Measurements from ENCODE around the gene MPND. TPM values are rescaled to one million over a fixed set of nuclear protein-coding genes. Genes with fewer than 3 reads are reported as not detected.

Gene MPND
- total RNA-seq, 1 experiment from 2014 or later = 37.0 TPM

- H2BK12ac ChIP-seq (ENCODE audit: insufficient read length, low read depth, low read length) = no peak overlapping the region
- no peak overlapping the region for H3K9ac ChIP-seq (ENCODE audit: extremely low read depth, insufficient read length, low read length)
- no peaks in the 10 kb centered on the region for H3K4me1 ChIP-seq (ENCODE audit: insufficient read depth, low read length)
- H3K56ac ChIP-seq (ENCODE audit: insufficient read length, low read depth, low read length) = no peak overlapping the region
- H3K27ac ChIP-seq (ENCODE audit: insufficient read length, low read depth, low read length) = no peak overlapping the region
- H4K8ac ChIP-seq (replicated peaks; ENCODE audit: insufficient read length, low read depth, low read length) = no peak overlapping the region
- H3K4ac ChIP-seq (ENCODE audit: low read depth, low read length) = no peak overlapping the region
- no peak overlapping the region for H3K4me2 ChIP-seq (ENCODE audit: insufficient read depth, insufficient read length, low read length)
- no peaks in the 10 kb centered on the region for H4K20me1 ChIP-seq (ENCODE audit: control insufficient read depth, insufficient read depth, insufficient read length)
- no peak overlapping the region for H3K23ac ChIP-seq (ENCODE audit: insufficient read length, low read depth, low read length)
- H3K18ac ChIP-seq (ENCODE audit: insufficient read length, low read depth, low read length) = no peak overlapping the region
- H3K9me3 Mint-ChIP-seq = peaks cover 31% of the 10 kb centered on the region in 2 experiments
- no peak overlapping the region for H4K91ac ChIP-seq (ENCODE audit: insufficient read length, low read depth, low read length)
- H2BK5ac ChIP-seq (ENCODE audit: insufficient read length, low read length) = no peak overlapping the region
- H3K23me2 ChIP-seq (ENCODE audit: insufficient read length, low read depth, low read length, poor library complexity, severe bottlenecking) = peaks cover under 1% of the 10 kb centered on the region
- H2AFZ ChIP-seq (ENCODE audit: low read length) = no peak overlapping the region
- no peak overlapping the region for H3T11ph ChIP-seq (ENCODE audit: low read length)
- no peaks in the 10 kb centered on the region for H3K27me3 ChIP-seq (ENCODE audit: insufficient read depth, low read length)
- H3K4me1 Mint-ChIP-seq = no peaks in the 10 kb centered on the region
- H4K5ac ChIP-seq (ENCODE audit: insufficient read length, low read depth, low read length) = no peak overlapping the region
- H3K4me3 Mint-ChIP-seq = no peak overlapping the region
- no peak overlapping the region for H3K14ac ChIP-seq (ENCODE audit: insufficient read depth, low read length)
- no peak overlapping the region for H2BK120ac ChIP-seq (ENCODE audit: low read depth, low read length, poor library complexity, severe bottlenecking)
- DNase-seq = no peak
- H3K79me2 ChIP-seq (ENCODE audit: insufficient read depth, low read length) = no peaks in the 10 kb centered on the region
- H3K9me3 ChIP-seq (ENCODE audit: control insufficient read depth, low read depth, low read length) = no peaks in the 10 kb centered on the region
- no peak overlapping the region for H2AK5ac ChIP-seq (ENCODE audit: insufficient read length, low read length)
- no peak overlapping the region for H2BK20ac ChIP-seq (ENCODE audit: low read depth, low read length, poor library complexity, severe bottlenecking)
- no peak overlapping the region for H2BK15ac ChIP-seq (ENCODE audit: low read depth, low read length)
- no peaks in the 10 kb centered on the region; the same call in none of the 2 replicates for H3K27me3 Mint-ChIP-seq (ENCODE audit: low read depth)
- no peak overlapping the region for H3K27ac Mint-ChIP-seq
- no peaks in the 10 kb centered on the region for H3K79me1 ChIP-seq (ENCODE audit: insufficient read depth, low read depth, low read length, poor library complexity, severe bottlenecking)
- no peak for TF ChIP-seq CTCF (conservative IDR thresholded peaks at IDR 0.05)
- WGBS (ENCODE audit: extremely low coverage, insufficient read length, low lambda C conversion rate) = no CpG with 5 or more reads among the region's 9 CpGs
- peaks cover 48 to 68% (median 66%) of the 10 kb centered on the region in 3 experiments for H3K36me3 Mint-ChIP-seq (ENCODE audit: insufficient read depth in 1 of 3, low read depth in 3 of 3)
These were observed 26.4 kb upstream of the MPND start for GRCh38 chr19:4316956-4317355.

Measured in H9 (cell line).